Activated CD8-positive, alpha-beta T cell treated with anti-CD3 and anti-CD28 coated beads for 36 hours (primary cell): ENCODE data around the gene CFAP221. TPM values are rescaled to one million over a fixed set of nuclear protein-coding genes. Genes with fewer than 3 reads are reported as not detected.

Experiments
- ATAC-seq: fragments of 200-7000 bp; cut with Tn5 transposase; one replicate; pipeline ENCODE4 v1.10.0; 2021; ENCODE audit warnings: mild to moderate bottlenecking, moderate library complexity
- CTCF ChIA-PET: fragments of 350-600 bp; sonication (Branson Sonifier 250); formaldehyde crosslinking; loops from one replicate; lab custom pipeline; 2021; ENCODE audit warnings: antibody characterized with exemption; lab: Charles Lee
- POLR2A ChIA-PET: fragments of 350-600 bp; sonication (Branson Sonifier 250); formaldehyde crosslinking; loops from one replicate; lab custom pipeline; 2021; ENCODE audit warnings: antibody characterized with exemption; lab: Charles Lee
- DNase-seq: peaks from one replicate; pipeline ENCODE4 v3.0.0-alpha.2; 2020
- H3K27ac Mint-ChIP-seq: one replicate; pipeline ENCODE4 v1.8.0; 2021; ENCODE audit warnings: mild to moderate bottlenecking, mixed read lengths
- H3K27me3 Mint-ChIP-seq: one replicate; pipeline ENCODE4 v1.8.0; 2021; ENCODE audit warnings: mixed read lengths
- H3K36me3 Mint-ChIP-seq: one replicate; pipeline ENCODE4 v1.8.0; 2021; ENCODE audit warnings: low read depth, mixed read lengths
- H3K4me1 Mint-ChIP-seq: one replicate; pipeline ENCODE4 v1.8.0; 2021; ENCODE audit warnings: low read depth, mixed read lengths
- H3K4me3 Mint-ChIP-seq: one replicate; pipeline ENCODE4 v1.8.0; 2021; ENCODE audit warnings: mild to moderate bottlenecking, moderate library complexity, mixed read lengths
- H3K9me3 Mint-ChIP-seq: one replicate; pipeline ENCODE4 v1.8.0; 2021; ENCODE audit warnings: mixed read lengths
- CTCF ChIP-seq: fragments of 200-600 bp; IDR thresholded peaks from one replicate; pipeline ENCODE4 v1.8.0; 2022; ENCODE audit warnings: antibody characterized with exemption, mild to moderate bottlenecking
- intact Hi-C: fragments of 100-400 bp; cut with micrococcal nuclease; formaldehyde crosslinking; loops from one replicate; pipeline ENCODE4 v1.10.0; 2022
- total RNA-seq, 2 experiments: library from RNA; stranded (reverse); gene quantifications; one replicate each; pipeline ENCODE4 v1.2.3, GENCODE V29; 2021

CFAP221 gene
- total RNA-seq, 2 experiments from 2014 or later: not detected

- TF ChIP-seq CTCF: no peak
- Mint-ChIP-seq H3K4me1 (no peaks in the 10 kb centered on the region), H3K27me3 (peaks cover 5% of the 10 kb centered on the region), H3K4me3 (no peak overlapping the region), H3K27ac (no peak overlapping the region), H3K36me3 (no peaks in the 10 kb centered on the region), H3K9me3 (no peaks in the 10 kb centered on the region)
- ChIA-PET POLR2A (no interaction called here), CTCF (interaction anchor here (8.7 kb wide), 1 partner anchor 20 kb away, joined by 85 read pairs; no protein-coding TSS in a partner anchor)
- DNase-seq (no peak), ATAC-seq (no peak)
- intact Hi-C loops: no loop called here
Observed at GRCh38 chr2:119662297-119662696, 118.0 kb downstream of the CFAP221 start.

- no peaks in the 10 kb centered on the region for H3K4me1 Mint-ChIP-seq
- no peak overlapping the region for H3K27ac Mint-ChIP-seq
- H3K36me3 Mint-ChIP-seq: no peaks in the 10 kb centered on the region
- TF ChIP-seq CTCF: no peak
- ChIA-PET POLR2A (interaction anchor here (0.6 kb wide), 2 partner anchors 13 to 17 kb away, joined by 3 read pairs; no protein-coding TSS in a partner anchor), CTCF (interaction anchor here (0.7 kb wide), 1 partner anchor 26 kb away, joined by 3 read pairs; no protein-coding TSS in a partner anchor)
- ATAC-seq: no peak
- H3K9me3 Mint-ChIP-seq: no peaks in the 10 kb centered on the region
- DNase-seq: no peak
- intact Hi-C loops: no loop called here
- H3K4me3 Mint-ChIP-seq: no peak overlapping the region
- peaks cover 3% of the 10 kb centered on the region for H3K27me3 Mint-ChIP-seq
Observed at GRCh38 chr2:119668546-119668945, 124.3 kb downstream of the CFAP221 start.

- ChIA-PET POLR2A (no interaction called here), CTCF (interaction anchor here (0.8 kb wide), 1 partner anchor 11 kb away, joined by 3 read pairs; no protein-coding TSS in a partner anchor)
- no peak for TF ChIP-seq CTCF
- intact Hi-C loops: no loop called here
- ATAC-seq (no peak), DNase-seq (no peak)
- no peak overlapping the region for H3K4me3 Mint-ChIP-seq
- no peaks in the 10 kb centered on the region for H3K27me3 Mint-ChIP-seq
- H3K27ac Mint-ChIP-seq: no peak overlapping the region
- H3K4me1 Mint-ChIP-seq: no peaks in the 10 kb centered on the region
- H3K36me3 Mint-ChIP-seq: no peaks in the 10 kb centered on the region
- H3K9me3 Mint-ChIP-seq: no peaks in the 10 kb centered on the region
Observed at GRCh38 chr2:119671016-119671415, 126.8 kb downstream of the CFAP221 start.

GRCh38 chr2:119671752-119672151 is 127.5 kb downstream of the CFAP221 start:
- Mint-ChIP-seq H3K27ac (no peak overlapping the region), H3K36me3 (no peaks in the 10 kb centered on the region), H3K4me1 (no peaks in the 10 kb centered on the region), H3K27me3 (no peaks in the 10 kb centered on the region), H3K4me3 (no peak overlapping the region), H3K9me3 (no peaks in the 10 kb centered on the region)
- ChIA-PET CTCF (interaction anchor here (0.8 to 1.1 kb wide), 2 partner anchors 12 to 30 kb away, joined by 3 read pairs; no protein-coding TSS in a partner anchor), POLR2A (no interaction called here)
- intact Hi-C loops: no loop called here
- TF ChIP-seq CTCF: no peak
- ATAC-seq (no peak), DNase-seq (no peak)

- Mint-ChIP-seq H3K4me3 (no peak overlapping the region), H3K9me3 (no peaks in the 10 kb centered on the region), H3K4me1 (no peaks in the 10 kb centered on the region), H3K27me3 (no peaks in the 10 kb centered on the region), H3K27ac (no peak overlapping the region), H3K36me3 (no peaks in the 10 kb centered on the region)
- intact Hi-C loops: no loop called here
- ChIA-PET POLR2A (interaction anchor here (0.6 kb wide), 1 partner anchor 1378 kb away, joined by 3 read pairs; no protein-coding TSS in a partner anchor), CTCF (interaction anchor here (1.1 kb wide), 1 partner anchor 30 kb away, joined by 3 read pairs; no protein-coding TSS in a partner anchor)
- no peak for DNase-seq
- ATAC-seq: no peak
- TF ChIP-seq CTCF: no peak
Observed at GRCh38 chr2:119672161-119672862, 128.1 kb downstream of the CFAP221 start.
